ENCODE data around the gene NIM1K. TPM values are rescaled to one million over a fixed set of nuclear protein-coding genes. Genes with fewer than 3 reads are reported as not detected.

The NIM1K gene
- total RNA-seq (1 to 10 TPM in 1 of 7 donors, under 1 TPM in 5, not detected in 1; 0.34 to 1.1 (median 0.74) TPM), polyA plus RNA-seq (under 1 TPM; 0.13 to 0.28 (median 0.21) TPM)
- long read RNA-seq, donor 1 = 0 reads
- long read RNA-seq, donor 2 = 0 reads

GRCh38 chr5:43191740-43192557, at the start of gene NIM1K:
TSS of gene NIM1K (plus strand) at chr5:43192225. CDS start at chr5:43245776, 53,551 bp downstream.
- intact Hi-C loops (cut with DNase I; ENCODE audit: low total_unique reads) = no loop called here
- no peaks in the 10 kb centered on the region for H3K36me3 ChIP-seq
- no peak within 1 kb of the TSS for H3K27ac ChIP-seq
- H3K4me3 ChIP-seq = peak within 1 kb of the TSS; percentile 24 to 76 (median 52)
- H3K27me3 ChIP-seq (replicated peaks in 1 of 7) = peaks cover 0 to 25% (median 12%) of the 10 kb centered on the region in 7 donors
- TF ChIP-seq POLR2AphosphoS5 (IDR thresholded peaks at IDR 0.05) (peak in 2 of 3 donors; percentile 40 to 56), POLR2A (IDR thresholded peaks at IDR 0.05) (no peak)
- peak; percentile 84 for DNase-seq
- H3K4me1 ChIP-seq = peaks cover 11 to 37% (median 30%) of the 10 kb centered on the region in 6 donors
- WGBS, 5 donors = 1 to 2% (median 1%) methylated on average over 44 to 64 of the region's 64 CpGs
- peaks cover 0 to 6% (median 0%) of the 10 kb centered on the region in 8 donors for H3K9me3 ChIP-seq

GRCh38 chr5:43145071-43145470, 47.0 kb upstream of the NIM1K start:
- intact Hi-C loops (cut with DNase I; ENCODE audit: low total_unique reads) = no loop called here
- no peak for DNase-seq
- TF ChIP-seq, protein P1, sequence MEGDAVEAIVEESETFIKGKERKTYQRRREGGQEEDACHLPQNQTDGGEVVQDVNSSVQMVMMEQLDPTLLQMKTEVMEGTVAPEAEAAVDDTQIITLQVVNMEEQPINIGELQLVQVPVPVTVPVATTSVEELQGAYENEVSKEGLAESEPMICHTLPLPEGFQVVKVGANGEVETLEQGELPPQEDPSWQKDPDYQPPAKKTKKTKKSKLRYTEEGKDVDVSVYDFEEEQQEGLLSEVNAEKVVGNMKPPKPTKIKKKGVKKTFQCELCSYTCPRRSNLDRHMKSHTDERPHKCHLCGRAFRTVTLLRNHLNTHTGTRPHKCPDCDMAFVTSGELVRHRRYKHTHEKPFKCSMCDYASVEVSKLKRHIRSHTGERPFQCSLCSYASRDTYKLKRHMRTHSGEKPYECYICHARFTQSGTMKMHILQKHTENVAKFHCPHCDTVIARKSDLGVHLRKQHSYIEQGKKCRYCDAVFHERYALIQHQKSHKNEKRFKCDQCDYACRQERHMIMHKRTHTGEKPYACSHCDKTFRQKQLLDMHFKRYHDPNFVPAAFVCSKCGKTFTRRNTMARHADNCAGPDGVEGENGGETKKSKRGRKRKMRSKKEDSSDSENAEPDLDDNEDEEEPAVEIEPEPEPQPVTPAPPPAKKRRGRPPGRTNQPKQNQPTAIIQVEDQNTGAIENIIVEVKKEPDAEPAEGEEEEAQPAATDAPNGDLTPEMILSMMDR (IDR thresholded peaks at IDR 0.05 in 8 of 11, conservative IDR thresholded peaks at IDR 0.05 in 3 of 11) = no peak
- no peak overlapping the region for H3K4me3 ChIP-seq
- H3K4me1 ChIP-seq = peaks cover 0 to 7% (median 2%) of the 10 kb centered on the region in 6 donors
- H3K27ac ChIP-seq = no peak overlapping the region
- 78 to 98% (median 97%) methylated on average over 3 of the region's 3 CpGs for WGBS, 5 donors
- H3K9me3 ChIP-seq = no peaks in the 10 kb centered on the region
- H3K27me3 ChIP-seq (replicated peaks in 1 of 7) = no peaks in the 10 kb centered on the region
- peaks cover 0 to 100% (median 18%) of the 10 kb centered on the region in 6 donors for H3K36me3 ChIP-seq

DNA sequence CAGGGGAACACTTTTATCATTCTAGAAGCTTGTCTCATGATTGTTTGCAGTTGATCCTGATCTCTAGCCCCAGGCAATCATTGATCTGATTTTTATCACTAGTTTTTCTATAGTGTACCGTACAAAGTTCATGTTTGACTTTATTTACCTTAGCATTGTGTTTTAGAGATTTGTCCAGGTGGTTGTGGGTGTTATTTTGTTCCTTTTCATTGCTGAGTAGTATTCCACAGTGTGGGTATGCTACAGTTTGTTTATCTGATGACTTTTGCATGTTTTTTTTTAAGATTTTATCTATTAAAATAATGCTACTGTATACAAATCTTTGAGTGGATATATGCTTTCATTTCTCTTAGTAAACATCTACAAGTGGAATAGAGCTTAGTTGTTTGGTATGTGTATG, 45.1 kb upstream of the NIM1K start:
- H3K27me3 ChIP-seq (replicated peaks in 1 of 7) = no peaks in the 10 kb centered on the region
- 93 to 100% (median 96%) methylated on average over 1 of the region's 1 CpG for WGBS, 5 donors
- no peak overlapping the region for H3K4me3 ChIP-seq
- TF ChIP-seq POLR2A (IDR thresholded peaks at IDR 0.05) (no peak), POLR2AphosphoS5 (IDR thresholded peaks at IDR 0.05) (no peak)
- TF ChIP-seq, protein P1 (IDR thresholded peaks at IDR 0.05 in 8 of 11, conservative IDR thresholded peaks at IDR 0.05 in 3 of 11) = no peak
- H3K9me3 ChIP-seq = no peaks in the 10 kb centered on the region
- H3K27ac ChIP-seq = no peak overlapping the region
- intact Hi-C loops (cut with DNase I; ENCODE audit: low total_unique reads) = no loop called here
- peaks cover 0 to 5% (median 0%) of the 10 kb centered on the region in 6 donors for H3K4me1 ChIP-seq
- no peak for DNase-seq
- peaks cover 0 to 100% (median 11%) of the 10 kb centered on the region in 6 donors for H3K36me3 ChIP-seq

DNA sequence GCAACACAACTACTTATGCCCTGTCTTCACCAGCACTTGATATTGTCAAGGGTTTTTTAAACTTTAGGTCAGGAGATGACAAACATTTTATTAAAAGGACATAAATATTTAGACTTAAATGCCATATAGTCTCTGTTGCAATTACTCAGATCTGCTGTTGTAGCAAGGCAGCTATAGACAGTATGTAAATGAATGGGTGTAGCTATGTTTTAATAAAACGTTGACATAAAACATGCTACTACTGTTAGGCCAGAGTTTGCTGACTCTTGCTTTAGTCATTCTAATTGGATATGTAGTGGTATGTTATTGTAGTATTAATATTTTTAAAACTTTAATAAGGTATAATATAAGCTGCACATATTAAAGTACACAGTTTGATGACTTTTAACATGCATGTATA, 43.6 kb upstream of the NIM1K start:
- DNase-seq = no peak
- intact Hi-C loops (cut with DNase I; ENCODE audit: low total_unique reads) = no loop called here
- no peak overlapping the region for H3K4me3 ChIP-seq
- no peak overlapping the region for H3K27ac ChIP-seq
- H3K36me3 ChIP-seq = peaks cover 0 to 99% (median 18%) of the 10 kb centered on the region in 6 donors
- H3K9me3 ChIP-seq = no peaks in the 10 kb centered on the region
- peaks cover 0 to 2% (median 0%) of the 10 kb centered on the region in 6 donors for H3K4me1 ChIP-seq
- no peaks in the 10 kb centered on the region for H3K27me3 ChIP-seq (replicated peaks in 1 of 7)
- TF ChIP-seq, protein P1 (IDR thresholded peaks at IDR 0.05 in 8 of 11, conservative IDR thresholded peaks at IDR 0.05 in 3 of 11) = no peak
- no peak for TF ChIP-seq POLR2AphosphoS5 (IDR thresholded peaks at IDR 0.05)
- WGBS, 5 donors = 78 to 86% (median 83%) methylated on average over 1 of the region's 1 CpG
